Activated T-helper 2 cell treated with anti-CD3 and anti-CD28 coated beads, Interferon-gamma antibody, Interleukin-2, Interleukin-4, amounts not matched to agents 10 μg/mL and 5 μg/mL and 100 μg/mL, durations not matched to agents 14 hours and 24 hours and 36 hours (primary cell): ENCODE data around the gene LRRC10B. TPM values are rescaled to one million over a fixed set of nuclear protein-coding genes. Genes with fewer than 3 reads are reported as not detected.
"Not testable (repeated sequence)": the region's sequence is repeated elsewhere in the genome, so short reads cannot be mapped to it uniquely, and the experiment has no call there.

Experiments used
- DNase-seq: peaks from one replicate; pipeline ENCODE4 v3.0.0; 2021; ENCODE audit warnings: low spot score
- H3K27ac Mint-ChIP-seq: one replicate; pipeline ENCODE4 v1.8.0; 2021; ENCODE audit warnings: mixed read lengths
- H3K27me3 Mint-ChIP-seq: one replicate; pipeline ENCODE4 v1.8.0; 2021; ENCODE audit warnings: low read depth, mixed read lengths
- H3K36me3 Mint-ChIP-seq: one replicate; pipeline ENCODE4 v1.8.0; 2021; ENCODE audit warnings: low read depth, mixed read lengths
- H3K4me1 Mint-ChIP-seq: one replicate; pipeline ENCODE4 v1.8.0; 2021; ENCODE audit warnings: low read depth, mixed read lengths
- H3K4me3 Mint-ChIP-seq: one replicate; pipeline ENCODE4 v1.8.0; 2021; ENCODE audit warnings: low read depth, mild to moderate bottlenecking, moderate library complexity, mixed read lengths
- H3K9me3 Mint-ChIP-seq: one replicate; pipeline ENCODE4 v1.8.0; 2021; ENCODE audit warnings: mixed read lengths
- intact Hi-C: fragments of 100-400 bp; cut with micrococcal nuclease; formaldehyde crosslinking; loops from one replicate; pipeline ENCODE4 v1.15.1; 2023
- total RNA-seq: library from RNA; stranded (reverse); gene quantifications from 2 replicates; pipeline ENCODE4 v1.2.3, GENCODE V29; 2022

Gene LRRC10B
- 0.07 and 0.11 TPM in 2 replicates for total RNA-seq

- H3K27ac Mint-ChIP-seq, result no peak within 1 kb of the TSS
- intact Hi-C loops, result loop anchor here (10.0 kb wide), 1 partner anchor 1417 kb away; the partner anchor contains the start of gene CHRM1
- DNase-seq, result peak; percentile 23
Observed at GRCh38 chr11:61507962-61508861, at the start of gene LRRC10B. Gene LRRC10B, plus strand, starts transcription at chr11:61508749. Its CDS starts 250 bp downstream, at chr11:61508999.

GRCh38 chr11:61460474-61460881 is 48.1 kb upstream of the LRRC10B start:
- no peak overlapping the region for H3K4me3 Mint-ChIP-seq
- DNase-seq, result no peak
- intact Hi-C loops, result no loop called here
- peaks cover 19% of the 10 kb centered on the region for H3K36me3 Mint-ChIP-seq
- H3K9me3 Mint-ChIP-seq, result no peaks in the 10 kb centered on the region
- no peak overlapping the region for H3K27ac Mint-ChIP-seq
- H3K4me1 Mint-ChIP-seq, result no peaks in the 10 kb centered on the region
- no peaks in the 10 kb centered on the region for H3K27me3 Mint-ChIP-seq

More at GRCh38 chr11:61507962-61508861, at the start of gene LRRC10B:
- no peaks in the 10 kb centered on the region for H3K36me3 Mint-ChIP-seq
- H3K27me3 Mint-ChIP-seq, result peaks cover 43% of the 10 kb centered on the region
- peak within 1 kb of the TSS; percentile 58 for H3K4me3 Mint-ChIP-seq
- no peaks in the 10 kb centered on the region for H3K9me3 Mint-ChIP-seq
- peaks cover 11% of the 10 kb centered on the region for H3K4me1 Mint-ChIP-seq

GRCh38 chr11:61460986-61461385 is 47.6 kb upstream of the LRRC10B start:
- no peak overlapping the region for H3K27ac Mint-ChIP-seq
- no peaks in the 10 kb centered on the region for H3K27me3 Mint-ChIP-seq
- intact Hi-C loops, result no loop called here
- no peak overlapping the region for H3K4me3 Mint-ChIP-seq
- no peak for DNase-seq
- no peaks in the 10 kb centered on the region for H3K9me3 Mint-ChIP-seq
- H3K4me1 Mint-ChIP-seq, result no peaks in the 10 kb centered on the region
- H3K36me3 Mint-ChIP-seq, result peaks cover 19% of the 10 kb centered on the region

DNA sequence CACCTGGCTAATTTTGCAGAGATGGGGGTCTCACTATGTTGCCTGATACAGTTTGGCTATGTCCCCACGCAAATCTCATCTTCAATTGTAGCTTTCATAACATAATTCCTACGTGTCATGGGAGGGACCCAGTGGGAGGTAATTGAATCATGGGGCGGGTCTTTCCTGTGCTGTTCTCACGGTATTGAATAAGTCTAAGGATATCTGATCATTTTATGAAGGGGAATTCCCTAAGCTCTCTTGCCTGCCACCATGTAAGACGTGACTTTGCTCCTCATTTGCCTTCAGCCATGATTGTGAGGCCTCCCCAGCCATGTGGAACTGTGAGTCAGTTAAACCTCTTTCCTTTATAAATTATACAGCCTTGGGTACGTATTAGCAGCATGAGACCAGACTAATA is 40.9 kb upstream of the LRRC10B start:
- DNase-seq, H3K27ac Mint-ChIP-seq, H3K9me3 Mint-ChIP-seq, H3K4me1 Mint-ChIP-seq, H3K4me3 Mint-ChIP-seq, intact Hi-C loops, H3K27me3 Mint-ChIP-seq: not testable (repeated sequence)
- peaks cover 29% of the 10 kb centered on the region for H3K36me3 Mint-ChIP-seq

- DNase-seq, result no peak
- no peaks in the 10 kb centered on the region for H3K9me3 Mint-ChIP-seq
- peaks cover 29% of the 10 kb centered on the region for H3K36me3 Mint-ChIP-seq
- H3K4me1 Mint-ChIP-seq, result peaks cover 2% of the 10 kb centered on the region
- intact Hi-C loops, result no loop called here
- H3K27me3 Mint-ChIP-seq, result no peaks in the 10 kb centered on the region
- H3K4me3 Mint-ChIP-seq, result no peak overlapping the region
- no peak overlapping the region for H3K27ac Mint-ChIP-seq
Observed at GRCh38 chr11:61468002-61468401, 40.5 kb upstream of the LRRC10B start.

- no peak overlapping the region for H3K27ac Mint-ChIP-seq
- peaks cover 23% of the 10 kb centered on the region for H3K36me3 Mint-ChIP-seq
- no peaks in the 10 kb centered on the region for H3K27me3 Mint-ChIP-seq
- intact Hi-C loops, result no loop called here
- no peak overlapping the region for H3K4me3 Mint-ChIP-seq
- DNase-seq, result no peak
- H3K9me3 Mint-ChIP-seq, result no peaks in the 10 kb centered on the region
- H3K4me1 Mint-ChIP-seq, result peaks cover 11% of the 10 kb centered on the region
Observed at GRCh38 chr11:61472282-61472681, 36.3 kb upstream of the LRRC10B start.

- intact Hi-C loops, result no loop called here
- peaks cover 18% of the 10 kb centered on the region for H3K36me3 Mint-ChIP-seq
- H3K27ac Mint-ChIP-seq, result no peak overlapping the region
- peaks cover 11% of the 10 kb centered on the region for H3K4me1 Mint-ChIP-seq
- no peak for DNase-seq
- H3K27me3 Mint-ChIP-seq, result no peaks in the 10 kb centered on the region
- no peaks in the 10 kb centered on the region for H3K9me3 Mint-ChIP-seq
- H3K4me3 Mint-ChIP-seq, result no peak overlapping the region
Observed at GRCh38 chr11:61472868-61473267, 35.7 kb upstream of the LRRC10B start.

GRCh38 chr11:61473370-61474012 is 35.1 kb upstream of the LRRC10B start:
- H3K4me3 Mint-ChIP-seq, result no peak overlapping the region

GRCh38 chr11:61474013-61474643 is 34.4 kb upstream of the LRRC10B start:
- H3K9me3 Mint-ChIP-seq, result no peaks in the 10 kb centered on the region
- no peak for DNase-seq
- H3K4me3 Mint-ChIP-seq, result no peak overlapping the region
- H3K27ac Mint-ChIP-seq, result no peak overlapping the region
- H3K27me3 Mint-ChIP-seq, result no peaks in the 10 kb centered on the region
- H3K36me3 Mint-ChIP-seq, result peaks cover 17% of the 10 kb centered on the region
- H3K4me1 Mint-ChIP-seq, result peaks cover 14% of the 10 kb centered on the region
- intact Hi-C loops, result no loop called here

More at GRCh38 chr11:61473370-61474012, 35.1 kb upstream of the LRRC10B start:
- Mint-ChIP-seq H3K36me3 (peaks cover 17% of the 10 kb centered on the region), H3K27ac (peak overlapping the region; percentile 8), H3K27me3 (no peaks in the 10 kb centered on the region), H3K4me1 (peaks cover 14% of the 10 kb centered on the region), H3K9me3 (no peaks in the 10 kb centered on the region)
- no peak for DNase-seq
- intact Hi-C loops, result no loop called here

DNA sequence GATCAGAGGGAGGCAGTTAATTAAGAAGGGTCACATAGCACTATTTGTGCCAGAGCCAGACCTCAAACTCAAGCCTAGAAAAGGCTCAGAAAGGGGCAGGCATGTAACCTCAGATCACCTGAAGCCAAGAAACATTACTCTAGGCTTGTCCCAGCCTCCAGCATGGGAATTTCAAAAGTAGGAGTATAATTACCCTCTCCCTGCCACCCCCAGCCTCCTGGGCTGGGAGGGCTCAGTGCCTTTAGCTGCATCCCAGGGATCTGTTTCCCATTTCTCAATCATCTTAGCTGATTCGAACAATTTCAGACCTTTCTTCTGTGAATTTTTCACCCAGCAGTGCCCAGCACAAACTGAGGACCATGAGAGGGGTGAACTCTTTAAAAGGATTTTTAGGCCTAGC is 33.1 kb upstream of the LRRC10B start:
- Mint-ChIP-seq H3K4me3 (no peak overlapping the region), H3K27ac (no peak overlapping the region), H3K9me3 (no peaks in the 10 kb centered on the region), H3K27me3 (no peaks in the 10 kb centered on the region), H3K36me3 (peaks cover 11% of the 10 kb centered on the region), H3K4me1 (peaks cover 14% of the 10 kb centered on the region)
- DNase-seq, result no peak
- intact Hi-C loops, result no loop called here

- peaks cover 14% of the 10 kb centered on the region for H3K4me1 Mint-ChIP-seq
- no peak overlapping the region for H3K4me3 Mint-ChIP-seq
- intact Hi-C loops, result no loop called here
- H3K36me3 Mint-ChIP-seq, result peaks cover 4% of the 10 kb centered on the region
- DNase-seq, result no peak
- no peaks in the 10 kb centered on the region for H3K9me3 Mint-ChIP-seq
- H3K27me3 Mint-ChIP-seq, result no peaks in the 10 kb centered on the region
- H3K27ac Mint-ChIP-seq, result no peak overlapping the region
Observed at GRCh38 chr11:61476371-61476770, 32.2 kb upstream of the LRRC10B start.

DNA sequence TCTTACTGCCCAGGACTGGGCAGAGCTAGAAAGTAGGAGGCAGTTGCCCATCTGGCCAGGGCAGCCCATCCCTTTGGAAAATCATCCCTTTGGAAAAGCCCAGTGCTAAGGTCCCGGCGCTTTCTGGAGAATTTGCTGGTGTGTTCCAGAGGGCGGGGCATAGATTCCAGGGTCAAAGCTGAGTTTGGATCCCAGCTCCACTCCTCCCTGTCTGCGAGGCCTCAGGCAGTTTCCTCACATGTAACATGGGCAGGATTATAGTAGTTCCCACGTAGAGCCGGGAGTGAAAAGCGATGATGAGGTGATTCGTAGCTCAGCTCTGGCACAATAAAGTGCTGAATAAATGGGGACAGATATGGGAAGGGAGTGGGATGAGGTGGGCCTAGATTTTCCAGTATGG is 31.4 kb upstream of the LRRC10B start:
- H3K9me3 Mint-ChIP-seq, result no peaks in the 10 kb centered on the region
- H3K27me3 Mint-ChIP-seq, result no peaks in the 10 kb centered on the region
- no peak overlapping the region for H3K27ac Mint-ChIP-seq
- peaks cover 4% of the 10 kb centered on the region for H3K36me3 Mint-ChIP-seq
- DNase-seq, result no peak
- peaks cover 14% of the 10 kb centered on the region for H3K4me1 Mint-ChIP-seq
- no peak overlapping the region for H3K4me3 Mint-ChIP-seq
- intact Hi-C loops, result loop anchor here (1.0 kb wide), 1 partner anchor 40 kb away; no protein-coding TSS in a partner anchor
